CD8-positive, alpha-beta memory T cell (primary cell): ENCODE results near the gene CTXN3. TPM values are rescaled to one million over a fixed set of nuclear protein-coding genes. Genes with fewer than 3 reads are reported as not detected.

Source experiments
- CTCF ChIA-PET: fragments of 350-600 bp; sonication (Branson Sonifier 250); formaldehyde crosslinking; loops from one replicate; lab custom pipeline; 2021; ENCODE audit warnings: antibody characterized with exemption; lab: Charles Lee
- POLR2A ChIA-PET: fragments of 350-600 bp; sonication (Branson Sonifier 250); formaldehyde crosslinking; loops from one replicate; lab custom pipeline; 2021; ENCODE audit warnings: antibody characterized with exemption; lab: Charles Lee
- DNase-seq, 5 donors: peaks; one replicate each; pipeline versions ENCODE4 v3.0.0 to v3.0.0-alpha.2; 2020 to 2022; ENCODE audit warnings: mixed read lengths in 1 of 5
- H3K27ac ChIP-seq: one replicate; pipeline ENCODE4 v1.7.0; 2013; ENCODE audit warnings: low read depth, mild to moderate bottlenecking, low read length, moderate library complexity
- H3K27me3 ChIP-seq: 2 replicates; pipeline ENCODE4 v1.7.0; 2013; ENCODE audit warnings: low read length, mild to moderate bottlenecking; ENCODE audit not compliant: insufficient read depth, poor library complexity, severe bottlenecking
- H3K36me3 ChIP-seq: 2 replicates; pipeline ENCODE4 v1.7.0; 2013; ENCODE audit warnings: mild to moderate bottlenecking, low read length, moderate library complexity; ENCODE audit not compliant: insufficient read depth
- H3K4me1 ChIP-seq: 2 replicates; pipeline ENCODE4 v1.7.0; 2013; ENCODE audit warnings: mild to moderate bottlenecking, low read length, moderate library complexity; ENCODE audit not compliant: insufficient read depth
- H3K4me3 ChIP-seq: 2 replicates; pipeline ENCODE4 v1.7.0; 2013; ENCODE audit warnings: mild to moderate bottlenecking, low read length
- H3K9me3 ChIP-seq: 2 replicates; pipeline ENCODE4 v1.7.0; 2013; ENCODE audit warnings: mild to moderate bottlenecking, low read length
- H3K27ac Mint-ChIP-seq, 8 donors: one replicate each; pipeline ENCODE4 v1.8.0; 2020 to 2021; ENCODE audit warnings: mixed read lengths in 8 of 8, mild to moderate bottlenecking in 6 of 8, inconsistent platforms in 3 of 8, moderate library complexity in 3 of 8
- H3K27me3 Mint-ChIP-seq, 2 donors: one replicate each; pipeline ENCODE4 v1.8.0; 2020 to 2021; ENCODE audit warnings: mixed read lengths in 2 of 2, mild to moderate bottlenecking in 1 of 2, moderate library complexity in 1 of 2
- H3K36me3 Mint-ChIP-seq, 3 donors: one replicate each; pipeline ENCODE4 v1.8.0; 2020 to 2021; ENCODE audit warnings: mixed read lengths in 3 of 3, inconsistent platforms in 1 of 3, mild to moderate bottlenecking in 1 of 3
- H3K4me1 Mint-ChIP-seq, 3 donors: one replicate each; pipeline ENCODE4 v1.8.0; 2020 to 2021; ENCODE audit warnings: mixed read lengths in 3 of 3, inconsistent platforms in 1 of 3, mild to moderate bottlenecking in 1 of 3
- H3K4me3 Mint-ChIP-seq, 7 donors: one replicate each; pipeline ENCODE4 v1.8.0; 2020 to 2021; ENCODE audit warnings: mixed read lengths in 7 of 7, mild to moderate bottlenecking in 6 of 7, moderate library complexity in 4 of 7, inconsistent platforms in 2 of 7
- H3K9me3 Mint-ChIP-seq, 5 donors: one replicate each; pipeline ENCODE4 v1.8.0; 2020 to 2022; ENCODE audit warnings: mixed read lengths in 5 of 5, mild to moderate bottlenecking in 3 of 5, moderate library complexity in 2 of 5, inconsistent platforms in 1 of 5
- polyA plus RNA-seq: library from polyadenylated mRNA; unstranded; fragments of 300-500 nt; fragmentation: Illumina TruSeq; gene quantifications from one replicate; pipeline ENCODE4 v1.2.3, GENCODE V29; 2021
- total RNA-seq, 2 experiments: library from RNA; stranded (reverse); gene quantifications; one replicate each; pipeline ENCODE4 v1.2.3, GENCODE V29; 2021

CTXN3 gene
- total and polyA plus RNA-seq, 3 experiments from 2014 or later, result not detected

GRCh38 chr5:127609011-127609410, 39.9 kb upstream of the CTXN3 start:
- ChIA-PET POLR2A (no interaction called here), CTCF (no interaction called here)
- H3K4me3 ChIP-seq, result no peak overlapping the region
- H3K27ac ChIP-seq, result no peak overlapping the region
- no peak overlapping the region for H3K4me3 Mint-ChIP-seq
- no peak overlapping the region for H3K27ac Mint-ChIP-seq
- no peaks in the 10 kb centered on the region for H3K36me3 Mint-ChIP-seq
- peaks cover 0 to 2% of the 10 kb centered on the region in 2 donors for H3K27me3 Mint-ChIP-seq
- H3K9me3 ChIP-seq, result no peaks in the 10 kb centered on the region
- H3K4me1 Mint-ChIP-seq, result peaks cover 0 to 10% (median 0%) of the 10 kb centered on the region in 3 donors
- H3K36me3 ChIP-seq, result no peaks in the 10 kb centered on the region
- H3K9me3 Mint-ChIP-seq, result no peaks in the 10 kb centered on the region
- H3K27me3 ChIP-seq, result no peaks in the 10 kb centered on the region
- no peaks in the 10 kb centered on the region for H3K4me1 ChIP-seq
- no peak for DNase-seq

- Mint-ChIP-seq H3K27me3 (peaks cover 3% of the 10 kb centered on the region in 2 donors), H3K4me1 (peaks cover 0 to 10% (median 0%) of the 10 kb centered on the region in 3 donors), H3K9me3 (no peaks in the 10 kb centered on the region), H3K36me3 (no peaks in the 10 kb centered on the region), H3K27ac (no peak overlapping the region), H3K4me3 (no peak overlapping the region)
- Histone ChIP-seq H3K36me3 (no peaks in the 10 kb centered on the region), H3K9me3 (no peaks in the 10 kb centered on the region), H3K4me1 (no peaks in the 10 kb centered on the region), H3K4me3 (no peak overlapping the region), H3K27me3 (no peaks in the 10 kb centered on the region), H3K27ac (no peak overlapping the region)
- POLR2A ChIA-PET, result no interaction called here
- no peak for DNase-seq
- CTCF ChIA-PET, result no interaction called here
Measured at GRCh38 chr5:127609957-127610356, 38.9 kb upstream of the CTXN3 start.

GRCh38 chr5:127612441-127613141, 36.3 kb upstream of the CTXN3 start:
- Mint-ChIP-seq H3K36me3 (no peaks in the 10 kb centered on the region), H3K4me1 (peaks cover 0 to 10% (median 0%) of the 10 kb centered on the region in 3 donors), H3K9me3 (no peaks in the 10 kb centered on the region), H3K4me3 (no peak overlapping the region), H3K27me3 (peaks cover 3 to 5% of the 10 kb centered on the region in 2 donors), H3K27ac (peak overlapping the region in 1 of 8 donors; percentile 17)
- Histone ChIP-seq H3K9me3 (no peaks in the 10 kb centered on the region), H3K27me3 (no peaks in the 10 kb centered on the region), H3K27ac (no peak overlapping the region), H3K4me1 (no peaks in the 10 kb centered on the region), H3K36me3 (no peaks in the 10 kb centered on the region), H3K4me3 (no peak overlapping the region)
- DNase-seq, result no peak
- ChIA-PET CTCF (no interaction called here), POLR2A (no interaction called here)

- Histone ChIP-seq H3K36me3 (no peaks in the 10 kb centered on the region), H3K4me1 (no peaks in the 10 kb centered on the region), H3K27me3 (no peaks in the 10 kb centered on the region), H3K9me3 (no peaks in the 10 kb centered on the region), H3K4me3 (no peak overlapping the region), H3K27ac (no peak overlapping the region)
- ChIA-PET POLR2A (no interaction called here), CTCF (no interaction called here)
- no peaks in the 10 kb centered on the region for H3K36me3 Mint-ChIP-seq
- H3K4me1 Mint-ChIP-seq, result no peaks in the 10 kb centered on the region
- no peak overlapping the region for H3K27ac Mint-ChIP-seq
- no peak overlapping the region for H3K4me3 Mint-ChIP-seq
- H3K9me3 Mint-ChIP-seq, result no peaks in the 10 kb centered on the region
- no peak for DNase-seq
- peaks cover 5 to 8% of the 10 kb centered on the region in 2 donors for H3K27me3 Mint-ChIP-seq
Measured at GRCh38 chr5:127615916-127616315, 33.0 kb upstream of the CTXN3 start.

GRCh38 chr5:127619908-127620479, 28.9 kb upstream of the CTXN3 start:
- no peak for DNase-seq
- ChIA-PET POLR2A (no interaction called here), CTCF (no interaction called here)
- Histone ChIP-seq H3K27me3 (no peaks in the 10 kb centered on the region), H3K27ac (no peak overlapping the region), H3K9me3 (no peaks in the 10 kb centered on the region), H3K4me1 (no peaks in the 10 kb centered on the region), H3K4me3 (no peak overlapping the region), H3K36me3 (no peaks in the 10 kb centered on the region)
- Mint-ChIP-seq H3K36me3 (no peaks in the 10 kb centered on the region), H3K9me3 (no peaks in the 10 kb centered on the region), H3K4me3 (no peak overlapping the region), H3K27ac (no peak overlapping the region), H3K4me1 (no peaks in the 10 kb centered on the region), H3K27me3 (peaks cover 13 to 14% of the 10 kb centered on the region in 2 donors)

- CTCF ChIA-PET, result interaction anchor here (0.6 kb wide), 1 partner anchor 14 kb away, joined by 3 read pairs; no protein-coding TSS in a partner anchor
Measured at GRCh38 chr5:127621601-127622325, 27.1 kb upstream of the CTXN3 start.

GRCh38 chr5:127634007-127634406, 14.9 kb upstream of the CTXN3 start:
- Mint-ChIP-seq H3K4me1 (no peaks in the 10 kb centered on the region), H3K9me3 (no peaks in the 10 kb centered on the region), H3K4me3 (no peak overlapping the region), H3K27me3 (peaks cover 4 to 25% of the 10 kb centered on the region in 2 donors), H3K36me3 (no peaks in the 10 kb centered on the region), H3K27ac (no peak overlapping the region)
- Histone ChIP-seq H3K9me3 (no peaks in the 10 kb centered on the region), H3K27me3 (no peaks in the 10 kb centered on the region), H3K4me1 (no peaks in the 10 kb centered on the region), H3K4me3 (no peak overlapping the region), H3K27ac (no peak overlapping the region), H3K36me3 (no peaks in the 10 kb centered on the region)
- ChIA-PET POLR2A (no interaction called here), CTCF (no interaction called here)
- DNase-seq, result no peak

More at GRCh38 chr5:127621601-127622325, 27.1 kb upstream of the CTXN3 start:
- Histone ChIP-seq H3K9me3 (no peaks in the 10 kb centered on the region), H3K27ac (no peak overlapping the region), H3K4me1 (no peaks in the 10 kb centered on the region), H3K27me3 (no peaks in the 10 kb centered on the region), H3K4me3 (no peak overlapping the region), H3K36me3 (no peaks in the 10 kb centered on the region)
- peaks cover 11 to 14% of the 10 kb centered on the region in 2 donors for H3K27me3 Mint-ChIP-seq
- H3K9me3 Mint-ChIP-seq, result no peaks in the 10 kb centered on the region
- no peaks in the 10 kb centered on the region for H3K36me3 Mint-ChIP-seq
- H3K4me1 Mint-ChIP-seq, result no peaks in the 10 kb centered on the region
- no peak overlapping the region for H3K27ac Mint-ChIP-seq
- POLR2A ChIA-PET, result no interaction called here
- no peak overlapping the region for H3K4me3 Mint-ChIP-seq
- DNase-seq, result no peak

GRCh38 chr5:127639828-127640227, 9.1 kb upstream of the CTXN3 start:
- H3K4me3 ChIP-seq, result no peak overlapping the region
- no peaks in the 10 kb centered on the region for H3K9me3 Mint-ChIP-seq
- POLR2A ChIA-PET, result no interaction called here
- no peaks in the 10 kb centered on the region for H3K9me3 ChIP-seq
- H3K36me3 Mint-ChIP-seq, result no peaks in the 10 kb centered on the region
- no peaks in the 10 kb centered on the region for H3K27me3 ChIP-seq
- no peaks in the 10 kb centered on the region for H3K4me1 ChIP-seq
- H3K27ac ChIP-seq, result no peak overlapping the region
- DNase-seq, result no peak
- CTCF ChIA-PET, result no interaction called here
- H3K4me1 Mint-ChIP-seq, result no peaks in the 10 kb centered on the region
- peaks cover 4 to 22% of the 10 kb centered on the region in 2 donors for H3K27me3 Mint-ChIP-seq
- H3K36me3 ChIP-seq, result no peaks in the 10 kb centered on the region
- H3K4me3 Mint-ChIP-seq, result no peak overlapping the region
- no peak overlapping the region for H3K27ac Mint-ChIP-seq
